HG03097 (cell line): Measurements from ENCODE around the gene TFB1M.

Experiments
- ATAC-seq: cut with Tn5 transposase; IDR thresholded peaks from one replicate; pipeline ENCODE4 v1.9.1; 2021; ENCODE audit not compliant: unreplicated experiment, low FRiP score

TFB1M gene

DNA sequence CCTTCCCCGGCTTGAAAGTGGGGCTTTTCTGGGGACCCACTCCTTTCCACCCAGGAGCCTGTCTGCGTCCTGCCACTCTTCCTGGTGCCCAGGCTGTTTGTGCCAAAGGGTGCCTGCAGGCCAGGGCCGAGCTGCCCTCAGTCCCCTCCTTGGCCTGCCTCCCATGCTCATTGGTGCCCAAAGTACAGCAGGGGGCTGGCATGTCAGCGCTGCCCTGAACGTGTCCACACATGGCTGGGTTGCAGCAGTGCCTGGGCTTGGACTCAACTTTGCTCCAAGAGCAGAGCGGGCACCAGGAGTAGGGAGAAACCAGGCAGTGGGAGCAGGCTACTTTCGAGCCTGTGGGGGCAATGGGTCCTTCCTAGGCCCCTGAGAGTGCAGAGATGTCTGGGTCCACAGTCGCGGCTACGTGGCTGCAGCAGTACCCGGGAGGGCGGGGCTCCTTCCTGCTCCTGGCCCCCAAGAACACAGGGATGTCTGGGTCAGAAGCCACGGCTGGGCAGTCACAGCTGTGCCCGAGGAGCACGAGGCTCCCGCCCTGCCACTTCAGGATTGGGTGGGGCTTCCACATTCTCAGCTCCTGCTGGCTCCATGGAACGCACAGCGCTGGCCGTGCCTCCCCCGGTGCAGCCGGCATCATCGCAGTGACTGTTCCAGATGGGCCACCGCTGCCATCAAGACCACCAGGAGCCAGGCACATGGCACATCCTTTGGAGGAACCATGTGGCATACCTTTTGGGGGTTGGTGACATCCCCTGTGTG, 100.5 kb downstream of the TFB1M start:
- no peak for ATAC-seq

DNA sequence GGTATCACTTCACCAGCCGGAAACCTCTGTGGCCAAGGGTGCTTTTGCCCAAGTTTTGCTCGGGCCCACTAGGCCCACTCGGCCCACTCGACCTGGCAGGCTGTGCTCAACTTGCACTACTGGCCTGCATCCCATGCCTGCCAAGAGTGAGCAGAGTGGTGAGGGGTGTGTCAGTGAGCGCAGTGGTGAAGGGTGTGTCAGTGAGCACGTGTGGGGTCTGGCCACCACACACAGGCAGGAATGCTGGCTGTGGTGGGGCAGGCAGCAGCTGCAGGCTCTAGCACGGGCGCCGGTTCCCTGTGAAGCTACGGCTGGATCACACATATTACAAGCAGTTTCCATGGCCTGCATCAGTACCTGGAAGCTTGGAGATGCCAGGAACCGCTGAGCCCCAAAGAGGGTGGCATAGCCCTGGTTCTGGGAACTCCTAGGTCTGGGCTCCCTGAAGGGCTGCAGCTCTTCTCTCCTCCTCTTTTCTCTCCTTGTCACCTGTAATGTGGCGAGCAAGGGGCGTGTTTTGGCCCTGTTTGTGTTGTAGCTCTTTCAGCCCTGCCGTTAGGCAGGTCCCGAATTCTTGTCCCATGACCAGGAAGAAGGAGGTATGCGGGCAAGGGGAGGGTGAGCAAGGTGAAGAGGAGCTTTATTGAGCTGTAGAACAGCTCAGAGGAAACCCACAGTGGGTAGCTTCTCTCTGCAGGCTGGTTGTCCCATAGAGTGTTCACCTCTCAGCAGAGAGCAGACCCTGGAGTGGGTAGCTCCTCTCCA, 101.5 kb downstream of the TFB1M start:
- ATAC-seq = no peak

DNA sequence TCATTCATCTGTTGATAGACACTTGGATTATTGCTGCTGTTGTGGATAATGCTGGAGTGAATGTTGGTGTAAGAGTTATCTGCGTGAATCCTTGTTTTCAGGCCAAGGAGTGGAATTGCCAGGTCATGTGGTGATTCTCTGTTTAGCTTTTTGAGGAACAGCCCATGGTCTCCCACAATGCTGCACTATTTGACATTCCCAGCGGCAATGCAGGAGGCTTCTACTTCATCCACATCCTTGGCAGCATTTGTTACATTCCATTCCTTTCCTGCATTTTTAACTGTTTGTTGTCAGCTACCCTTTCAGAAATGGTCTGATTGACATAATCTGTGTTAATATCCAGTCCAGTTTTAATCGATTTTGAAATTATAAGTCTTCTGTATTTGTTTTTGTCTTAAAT, 102.2 kb downstream of the TFB1M start:
- ATAC-seq = no peak

DNA sequence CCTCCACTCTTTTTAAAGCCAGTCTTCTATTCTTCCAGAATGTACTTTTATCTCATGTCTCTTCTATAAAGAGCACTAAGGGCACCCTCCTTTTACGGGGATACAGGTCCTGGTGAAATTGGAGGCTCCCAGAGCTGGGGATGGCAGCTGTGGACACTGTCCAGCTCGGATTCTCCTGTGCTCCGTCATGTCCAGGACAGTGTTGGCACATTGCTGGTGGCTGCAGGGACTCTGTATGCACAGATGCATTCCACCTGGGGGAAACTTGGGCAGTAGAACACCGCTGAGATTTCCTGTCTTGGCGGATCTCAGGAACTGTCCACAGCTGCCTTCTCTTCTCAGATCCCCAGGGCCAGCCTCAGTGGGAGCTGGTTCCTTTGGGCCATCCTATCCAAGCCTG, 107.1 kb downstream of the TFB1M start:
- ATAC-seq = no peak
